Omental fat pad (tissue), 4 donors: ENCODE data around the gene ZNF268. TPM values are rescaled to one million over a fixed set of nuclear protein-coding genes. Genes with fewer than 3 reads are reported as not detected.
A peak's percentile ranks its signal among the peaks of the same experiment; 100 is the strongest.

Source experiments
- ATAC-seq: fragments of 150-250 bp; one replicate; pipeline ENCODE4 v1.9.1; 2016; ENCODE audit warnings: mild to moderate bottlenecking, moderate library complexity; ENCODE audit not compliant: low FRiP score
- DNase-seq: peaks from one replicate; pipeline ENCODE4 v3.0.0-alpha.2; 2019; ENCODE audit warnings: low spot score
- small RNA-seq: library from RNA; depleted of rRNA; stranded (forward); fragments of <200 nt; gene quantifications from one replicate; pipeline ENCODE3, GENCODE V24; 2016
- total RNA-seq, 4 donors: library from RNA; depleted of rRNA; stranded (reverse); fragments of >200 nt; gene quantifications; one replicate each; pipeline ENCODE4 v1.1.0, GENCODE V29; 2016
- TF ChIP-seq, protein P1 (sequence below), 3 donors: fragments of 450-650 bp; IDR thresholded peaks; one replicate each; pipeline ENCODE4 v1.5.1; 2016 to 2017; ENCODE audit warnings: antibody characterized with exemption in 3 of 3, mild to moderate bottlenecking in 3 of 3, moderate library complexity in 2 of 3

Gene ZNF268
- total RNA-seq, 4 donors from 2014 or later, result 10.8 to 20.5 (median 15.0) TPM

DNA sequence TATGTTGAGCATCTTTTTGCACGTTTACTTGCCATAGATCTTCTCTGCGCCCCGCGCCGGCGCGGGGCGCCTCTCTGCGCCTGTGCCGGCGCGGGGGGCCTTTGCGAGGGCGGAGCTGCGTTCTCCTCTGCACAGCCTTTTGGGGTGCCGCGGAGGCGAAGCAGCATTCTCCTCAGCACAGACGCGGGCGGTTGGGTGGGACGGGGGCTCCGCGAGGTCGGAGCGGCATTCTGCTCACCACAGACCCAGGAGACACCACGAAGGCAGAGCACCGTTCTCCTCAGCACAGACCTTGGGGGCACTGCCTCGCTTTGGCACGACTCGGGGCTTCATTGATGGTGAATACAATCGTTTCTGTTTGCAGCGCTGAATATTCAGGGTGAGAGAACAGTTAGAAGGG lies 82.9 kb downstream of the ZNF268 start:
- DNase-seq (no peak), ATAC-seq (peak; percentile 59)
- TF ChIP-seq, protein P1, sequence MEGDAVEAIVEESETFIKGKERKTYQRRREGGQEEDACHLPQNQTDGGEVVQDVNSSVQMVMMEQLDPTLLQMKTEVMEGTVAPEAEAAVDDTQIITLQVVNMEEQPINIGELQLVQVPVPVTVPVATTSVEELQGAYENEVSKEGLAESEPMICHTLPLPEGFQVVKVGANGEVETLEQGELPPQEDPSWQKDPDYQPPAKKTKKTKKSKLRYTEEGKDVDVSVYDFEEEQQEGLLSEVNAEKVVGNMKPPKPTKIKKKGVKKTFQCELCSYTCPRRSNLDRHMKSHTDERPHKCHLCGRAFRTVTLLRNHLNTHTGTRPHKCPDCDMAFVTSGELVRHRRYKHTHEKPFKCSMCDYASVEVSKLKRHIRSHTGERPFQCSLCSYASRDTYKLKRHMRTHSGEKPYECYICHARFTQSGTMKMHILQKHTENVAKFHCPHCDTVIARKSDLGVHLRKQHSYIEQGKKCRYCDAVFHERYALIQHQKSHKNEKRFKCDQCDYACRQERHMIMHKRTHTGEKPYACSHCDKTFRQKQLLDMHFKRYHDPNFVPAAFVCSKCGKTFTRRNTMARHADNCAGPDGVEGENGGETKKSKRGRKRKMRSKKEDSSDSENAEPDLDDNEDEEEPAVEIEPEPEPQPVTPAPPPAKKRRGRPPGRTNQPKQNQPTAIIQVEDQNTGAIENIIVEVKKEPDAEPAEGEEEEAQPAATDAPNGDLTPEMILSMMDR (IDR thresholded peaks at IDR 0.05), result no peak

Small RNA genes within 50 kb of the gene (small RNA-seq; reads per million reads assigned to genes)
- gene RF00019, result not detected
- gene RNU6-717P, result not detected

Other genes starting within 250 kb of the ZNF268 start
- gene ZNF605, start 225.2 kb upstream of the ZNF268 start, total RNA-seq, result 10 to 100 TPM in 1 of 4 donors, 1 to 10 TPM in 3; 4.7 to 17.0 (median 7.3) TPM
- 10 to 100 TPM in 3 of 4 donors, 1 to 10 TPM in 1; 8.4 to 25.5 (median 13.1) TPM for gene ZNF26, start 195.1 kb upstream of the ZNF268 start, total RNA-seq
- gene ZNF84, start 144.0 kb upstream of the ZNF268 start, total RNA-seq, result 10 to 100 TPM; 14.5 to 29.2 (median 22.5) TPM
- gene ZNF140, start 100.6 kb upstream of the ZNF268 start, total RNA-seq, result 10 to 100 TPM; 12.3 to 21.4 (median 14.7) TPM
- gene ZNF891, start 51.2 kb upstream of the ZNF268 start, total RNA-seq, result 1 to 10 TPM; 1.9 to 4.6 (median 2.9) TPM
- gene ZNF10, start 50.9 kb upstream of the ZNF268 start, total RNA-seq, result 10 to 100 TPM in 2 of 4 donors, 1 to 10 TPM in 2; 5.5 to 39.0 (median 9.8) TPM
- not detected for gene ANHX, start 54.4 kb downstream of the ZNF268 start, total RNA-seq